HepG2 (cell line): ENCODE measurements around the gene DUSP2. TPM values are rescaled to one million over a fixed set of nuclear protein-coding genes. Genes with fewer than 3 reads are reported as not detected.

Experiments
- ATAC-seq: fragments of 200-7000 bp; cut with Tn5 transposase; 3 replicates; pipeline ENCODE4 v1.9.1; 2020; ENCODE audit warnings: mild to moderate bottlenecking, moderate library complexity
- BruUV-seq: library from RNA; stranded (reverse); fragments of 400-500 nt; replicated peaks from 2 replicates; lab custom pipeline; 2021; lab: Mats Ljungman, UMichigan
- CTCF ChIA-PET: fragments of 300-600 bp; formaldehyde crosslinking; extraction: SDS; loops from one replicate; lab custom pipeline; 2021; ENCODE audit warnings: low total read pairs, inconsistent platforms, low intra/inter-chr PET ratio; lab: Yijun Ruan, JAX
- POLR2A ChIA-PET: fragments of 350-600 bp; sonication (Branson Sonifier 250); formaldehyde crosslinking; loops from one replicate; lab custom pipeline; 2020; ENCODE audit warnings: antibody characterized with exemption, inconsistent platforms; lab: Yijun Ruan, JAX
- DNase-seq: peaks from one replicate; pipeline ENCODE4 v3.0.0-alpha.2; 2015; ENCODE audit warnings: low spot score
- FAIRE-seq: peaks from 3 replicates; lab custom pipeline; 2011; peaks lifted over from hg19 to GRCh38; lab: Jason Lieb, UNC
- H2AFZ ChIP-seq: one replicate; pipeline ENCODE4 v1.6.1; 2011; ENCODE audit warnings: low read length, inconsistent platforms
- H3K27ac ChIP-seq: fragments of 300-600 bp; 3 replicates; pipeline ENCODE4 v1.8.0; 2011; ENCODE audit warnings: mixed run types, mild to moderate bottlenecking, mixed read lengths, low read length, inconsistent platforms; ENCODE audit not compliant: insufficient read depth; ENCODE audit errors: extremely low read length
- H3K27me3 ChIP-seq, 2 experiments: fragments of 200-600 bp in 1 of 2; 2 replicates in 1 of 2; 3 replicates in 1 of 2; pipeline versions ENCODE4 v1.6.0 to v1.8.0; 2011; ENCODE audit warnings: low read length in 2 of 2, mild to moderate bottlenecking in 2 of 2, moderate library complexity in 2 of 2, inconsistent platforms in 1 of 2; ENCODE audit not compliant: insufficient read depth in 2 of 2, control insufficient read depth in 1 of 2
- H3K36me3 ChIP-seq, 2 experiments: fragments of 200-600 bp in 1 of 2; replicated peaks in 1 of 2; 2 replicates in 1 of 2; 3 replicates in 1 of 2; pipeline versions ENCODE4 v1.5.1 to v1.8.0; 2011; ENCODE audit warnings: low read length in 2 of 2, inconsistent platforms in 1 of 2; ENCODE audit not compliant: insufficient read depth in 2 of 2, control insufficient read depth in 1 of 2
- H3K4me1 ChIP-seq: 2 replicates; pipeline ENCODE4 v1.5.1; 2012; ENCODE audit warnings: low read length, inconsistent platforms; ENCODE audit not compliant: insufficient read depth
- H3K4me2 ChIP-seq: 2 replicates; pipeline ENCODE4 v1.6.0; 2011; ENCODE audit warnings: low read depth, low read length, inconsistent platforms
- H3K4me3 ChIP-seq, 3 experiments: fragments of 200-600 bp in 1 of 3; sonication (generic), shearing (Covaris generic) in 1 of 3; replicated peaks in 1 of 3; 2 replicates each; pipeline ENCODE4 v1.5.1; 2011 to 2016; ENCODE audit warnings: low read length in 3 of 3, inconsistent platforms in 2 of 3, low read depth in 2 of 3, mild to moderate bottlenecking in 2 of 3, control low read depth in 1 of 3, mixed read lengths in 1 of 3; ENCODE audit not compliant: insufficient read depth in 1 of 3
- H3K79me2 ChIP-seq: one replicate; pipeline ENCODE4 v1.6.1; 2011; ENCODE audit warnings: low read length, inconsistent platforms; ENCODE audit not compliant: insufficient read depth
- H3K9ac ChIP-seq: 2 replicates; pipeline ENCODE4 v1.6.0; 2011; ENCODE audit warnings: mild to moderate bottlenecking, low read depth, low read length, inconsistent platforms; ENCODE audit not compliant: insufficient read depth
- H3K9me3 ChIP-seq: 2 replicates; pipeline ENCODE4 v1.5.1; 2012; ENCODE audit warnings: mild to moderate bottlenecking, low read length
- H4K20me1 ChIP-seq: 2 replicates; pipeline ENCODE4 v1.6.0; 2011; ENCODE audit warnings: inconsistent platforms, mild to moderate bottlenecking, low read length, moderate library complexity; ENCODE audit not compliant: insufficient read depth
- CEBPB ChIP-seq: IDR thresholded peaks from 2 replicates; pipeline ENCODE4 v1.6.1; 2011; ENCODE audit warnings: low read depth, low read length, improper control_type of control experiment, borderline replicate concordance
- DRAP1 ChIP-seq: IDR thresholded peaks from 2 replicates; pipeline ENCODE4 v1.6.1; 2016; ENCODE audit warnings: missing genetic modification reagents, missing compliant biosample characterization
- FOXA3 ChIP-seq: IDR thresholded peaks from 2 replicates; pipeline ENCODE4 v1.6.1; 2016; ENCODE audit warnings: missing genetic modification reagents, missing compliant biosample characterization
- LRRFIP1 ChIP-seq: sonication (generic); formaldehyde crosslinking; conservative IDR thresholded peaks from 2 replicates; pipeline ENCODE4 v1.4.0; 2020; ENCODE audit warnings: missing genetic modification reagents
- MXD3 ChIP-seq: IDR thresholded peaks from 2 replicates; pipeline ENCODE4 v1.6.1; 2016; ENCODE audit warnings: mild to moderate bottlenecking, missing biosample characterization, missing genetic modification reagents
- POGZ ChIP-seq: sonication (generic); formaldehyde crosslinking; IDR thresholded peaks from 2 replicates; pipeline ENCODE4 v1.4.0; 2020; ENCODE audit warnings: mild to moderate bottlenecking, missing genetic modification reagents
- RBM22 ChIP-seq: fragments of 200-400 bp; formaldehyde crosslinking; optimal IDR thresholded peaks from 2 replicates; pipeline ENCODE3; 2017; ENCODE audit warnings: mild to moderate bottlenecking, low read length, moderate library complexity
- REXO4 ChIP-seq: sonication (generic); formaldehyde crosslinking; IDR thresholded peaks from 2 replicates; pipeline ENCODE4 v1.8.0; 2022; ENCODE audit warnings: missing genetic modification reagents, mild to moderate bottlenecking, borderline replicate concordance
- SP140L ChIP-seq: sonication (generic); formaldehyde crosslinking; IDR thresholded peaks from 2 replicates; pipeline ENCODE4 v1.4.0; 2020; ENCODE audit warnings: missing genetic modification reagents, borderline replicate concordance
- STAG1 ChIP-seq: sonication (generic); formaldehyde crosslinking; IDR thresholded peaks from 2 replicates; pipeline ENCODE4 v1.4.0; 2020; ENCODE audit warnings: missing genetic modification reagents
- ZBTB33 ChIP-seq: sonication (generic); formaldehyde crosslinking; IDR thresholded peaks from 2 replicates; pipeline ENCODE4 v1.4.0; 2020; ENCODE audit warnings: missing genetic modification reagents
- ZFX ChIP-seq: sonication (generic); formaldehyde crosslinking; IDR thresholded peaks from 2 replicates; pipeline ENCODE4 v1.4.0; 2020; ENCODE audit warnings: mild to moderate bottlenecking, low read depth, missing genetic modification reagents, moderate library complexity
- ZNF317 ChIP-seq: sonication (generic); formaldehyde crosslinking; IDR thresholded peaks from 2 replicates; pipeline ENCODE4 v1.5.0; 2020; ENCODE audit warnings: mild to moderate bottlenecking, missing genetic modification reagents
- ZNF547 ChIP-seq: sonication (generic); formaldehyde crosslinking; IDR thresholded peaks from 2 replicates; pipeline ENCODE4 v1.5.1; 2020; ENCODE audit warnings: mild to moderate bottlenecking, missing genetic modification reagents
- ZNF619 ChIP-seq: sonication (generic); formaldehyde crosslinking; IDR thresholded peaks from 2 replicates; pipeline ENCODE4 v1.4.0; 2020; ENCODE audit warnings: mild to moderate bottlenecking, missing genetic modification reagents
- ZNF644 ChIP-seq: IDR thresholded peaks from 2 replicates; pipeline ENCODE4 v1.6.1; 2016; ENCODE audit warnings: low read depth
- ZNF747 ChIP-seq: sonication (generic); formaldehyde crosslinking; IDR thresholded peaks from 2 replicates; pipeline ENCODE4 v1.8.1; 2023; ENCODE audit warnings: missing genetic modification reagents, mild to moderate bottlenecking, borderline replicate concordance
- ZNF775 ChIP-seq: sonication (generic); formaldehyde crosslinking; IDR thresholded peaks from 2 replicates; pipeline ENCODE4 v1.4.0; 2020; ENCODE audit warnings: missing genetic modification reagents, mild to moderate bottlenecking, moderate library complexity, borderline replicate concordance
- WGBS: methylation state at CpG from one replicate; pipeline ENCODE4 v1.1.6; 2017; ENCODE audit warnings: low lambda C conversion rate; 5-methylcytosine and 5-hydroxymethylcytosine counted together
- in situ Hi-C: cut with HindIII; loops from 2 replicates; pipeline ENCODE4 v1.10.0; 2017; ENCODE audit warnings: low pct_unique_long_range_greater_than_20kb; ENCODE audit not compliant: extremely low pct_ligation_motif_present
- intact Hi-C: fragments of 100-400 bp; cut with micrococcal nuclease; formaldehyde crosslinking; loops from one replicate; pipeline ENCODE4 v1.10.0; 2022; ENCODE audit not compliant: unreplicated experiment
- polyA plus RNA-seq, 8 experiments: library from polyadenylated mRNA; depleted of rRNA in 3 of 8; stranded (reverse) in 7 of 8; unstranded in 1 of 8; fragments of >200 nt; fragmentation: Illumina TruSeq in 4 of 8; extraction: Trizol in 4 of 8; gene quantifications; 2 replicates each; pipeline versions ENCODE4 v1.2.1 to v1.2.3, GENCODE V29; 2011 to 2016; ENCODE audit warnings: low read depth in 4 of 8, missing spikeins in 1 of 8, mixed read lengths in 1 of 8; ENCODE audit not compliant: insufficient read depth in 1 of 8
- total RNA-seq, 5 experiments: library from RNA; depleted of rRNA; stranded (reverse); fragments of >200 nt; fragmentation: Illumina TruSeq; extraction: Trizol; gene quantifications; 2 replicates each; pipeline ENCODE4 v1.2.3, GENCODE V29; 2016; ENCODE audit warnings: low read depth in 1 of 5
- TF ChIP-seq, protein P1 (sequence below): IDR thresholded peaks from 2 replicates; pipeline ENCODE4 v1.6.1; 2012; ENCODE audit warnings: inconsistent platforms

DUSP2 gene
- total and polyA plus RNA-seq, 2 of the 13 experiments (the other 11 are each of a cell fraction or from before 2014, with no cell fraction given) = not detected

DNA sequence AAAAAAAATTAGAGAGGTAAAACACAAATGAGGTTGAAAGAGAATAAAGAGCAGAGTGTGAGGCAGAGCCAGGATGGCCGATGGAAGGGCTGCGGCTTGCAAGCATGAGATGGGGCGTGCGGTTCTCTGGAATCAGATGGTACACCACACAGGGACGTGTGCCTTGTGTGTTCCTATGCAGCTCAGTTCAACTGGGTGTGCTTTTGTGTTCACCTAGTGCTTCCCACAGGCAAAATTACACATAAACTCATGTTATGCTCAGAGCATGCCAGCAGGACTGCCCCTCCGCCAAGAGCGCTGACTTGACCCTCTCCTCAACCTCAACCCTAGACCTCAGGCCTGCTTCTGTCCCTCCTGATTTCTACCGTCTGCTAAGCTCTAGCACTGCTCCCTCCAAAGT, 38.9 kb upstream of the DUSP2 start (continued):
- no peak for TF ChIP-seq ZNF547 (CRISPR knock-in tag)
- TF ChIP-seq STAG1 = no peak
- no peak for TF ChIP-seq ZNF644 (CRISPR knock-in tag)
- TF ChIP-seq FOXA3 (CRISPR knock-in tag) = no peak
- no peak for TF ChIP-seq CEBPB
- TF ChIP-seq ZFX (CRISPR knock-in tag) = no peak
- peak; percentile 75 for TF ChIP-seq ZBTB33 (CRISPR knock-in tag)
- peak; percentile 91 for TF ChIP-seq RBM22
- no peak for TF ChIP-seq REXO4 (CRISPR knock-in tag)

DNA sequence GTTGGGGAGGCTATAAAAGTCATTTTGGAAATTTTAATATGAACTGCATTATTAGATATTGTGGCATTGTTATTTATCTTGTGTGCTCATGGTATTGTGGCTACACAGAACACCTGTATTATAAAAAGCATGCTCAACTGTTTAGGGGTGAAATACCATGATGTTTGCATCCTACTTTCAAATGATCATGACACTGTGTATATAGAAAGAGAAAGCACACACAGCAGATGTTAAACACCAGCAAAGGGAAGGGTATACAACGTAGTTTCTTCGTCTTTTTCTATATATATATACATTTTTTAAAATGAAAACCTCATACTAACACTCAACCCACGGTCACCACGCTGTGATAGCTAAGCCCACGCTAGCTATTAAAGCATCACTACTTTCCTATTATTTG, 36.3 kb upstream of the DUSP2 start:
- WGBS = 73% methylated on average over 5 of the region's 5 CpGs
- no TSS peak for BruUV-seq
- H3K4me1 ChIP-seq = 0 out of 2 replicates have a peak, but pooled peaks cover under 1% of the 10 kb centered on the region
- ATAC-seq = no peak
- H3K79me2 ChIP-seq = no peaks in the 10 kb centered on the region
- intact Hi-C loops (no loop called here), in situ Hi-C loops (no loop called here)
- H3K9ac ChIP-seq = no peak overlapping the region
- no peak overlapping the region for H3K27ac ChIP-seq
- CTCF ChIA-PET = no interaction called here
- H3K4me2 ChIP-seq = no peak overlapping the region
- H3K36me3 ChIP-seq = peaks cover 13 to 25% of the 10 kb centered on the region in 2 experiments
- DNase-seq = no peak
- no peaks in the 10 kb centered on the region for H4K20me1 ChIP-seq
- FAIRE-seq = no peak
- POLR2A ChIA-PET = interaction anchor here (1.3 kb wide), 1 partner anchor 27 kb away, joined by 4 read pairs; the partner anchor contains the start of gene STARD7
- no peaks in the 10 kb centered on the region for H3K9me3 ChIP-seq
- H3K4me3 ChIP-seq = no peak overlapping the region
- H2AFZ ChIP-seq = no peak overlapping the region
- peaks cover 0 to 4% of the 10 kb centered on the region in 2 experiments; a peak in 2 of 5 replicates for H3K27me3 ChIP-seq
- TF ChIP-seq MXD3 (CRISPR knock-in tag) (no peak), ZNF317 (CRISPR knock-in tag) (no peak), ZNF619 (CRISPR knock-in tag) (no peak), ZNF747 (no peak), DRAP1 (CRISPR knock-in tag) (no peak), LRRFIP1 (CRISPR knock-in tag) (no peak), ZNF775 (no peak), SP140L (CRISPR knock-in tag) (no peak), POGZ (CRISPR knock-in tag) (no peak)
- TF ChIP-seq, protein P1, sequence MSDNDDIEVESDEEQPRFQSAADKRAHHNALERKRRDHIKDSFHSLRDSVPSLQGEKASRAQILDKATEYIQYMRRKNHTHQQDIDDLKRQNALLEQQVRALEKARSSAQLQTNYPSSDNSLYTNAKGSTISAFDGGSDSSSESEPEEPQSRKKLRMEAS = no peak
